ENCODE data around the gene MEIS1. TPM values are rescaled to one million over a fixed set of nuclear protein-coding genes. Genes with fewer than 3 reads are reported as not detected.

The MEIS1 gene
- total and polyA plus RNA-seq, 2 experiments from 2014 or later, result 115 to 121 TPM

GRCh38 chr2:66440708-66441497 is 6.0 kb downstream of the MEIS1 start:
- TF ChIP-seq CTCF (IDR thresholded peaks at IDR 0.05; ENCODE audit: low read depth, low read length), result no peak
- DNase-seq (ENCODE audit: low read depth in 1 of 2, low spot score in 1 of 2), result peak; percentile 62 to 80
- Histone ChIP-seq H3K36me3 (peaks cover 46% of the 10 kb centered on the region), H3K27ac (peak overlapping the region; percentile 99), H3K4me3 (peak overlapping the region; percentile 94), H3K27me3 (no peaks in the 10 kb centered on the region), H3K4me1 (ENCODE audit: low read depth) (peaks cover 31% of the 10 kb centered on the region), H3K9me3 (ENCODE audit: low read depth) (no peaks in the 10 kb centered on the region)

GRCh38 chr2:66441581-66442320 is 6.8 kb downstream of the MEIS1 start:
- Histone ChIP-seq H3K9me3 (ENCODE audit: low read depth) (no peaks in the 10 kb centered on the region), H3K36me3 (peaks cover 49% of the 10 kb centered on the region), H3K4me3 (peak overlapping the region; percentile 94), H3K27ac (peak overlapping the region; percentile 99), H3K27me3 (no peaks in the 10 kb centered on the region), H3K4me1 (ENCODE audit: low read depth) (peaks cover 31% of the 10 kb centered on the region)
- no peak for DNase-seq (ENCODE audit: low read depth in 1 of 2, low spot score in 1 of 2)
- no peak for TF ChIP-seq CTCF (IDR thresholded peaks at IDR 0.05; ENCODE audit: low read depth, low read length)

- Histone ChIP-seq H3K4me1 (ENCODE audit: low read depth) (peaks cover 39% of the 10 kb centered on the region), H3K36me3 (peaks cover 49% of the 10 kb centered on the region), H3K4me3 (peak overlapping the region; percentile 94), H3K27me3 (no peaks in the 10 kb centered on the region), H3K27ac (peak overlapping the region; percentile 99), H3K9me3 (ENCODE audit: low read depth) (no peaks in the 10 kb centered on the region)
- no peak for DNase-seq (ENCODE audit: low read depth in 1 of 2, low spot score in 1 of 2)
- no peak for TF ChIP-seq CTCF (IDR thresholded peaks at IDR 0.05; ENCODE audit: low read depth, low read length)
Measured at GRCh38 chr2:66442516-66443185, 7.7 kb downstream of the MEIS1 start.

- Histone ChIP-seq H3K36me3 (peaks cover 47% of the 10 kb centered on the region), H3K4me3 (peak overlapping the region; percentile 94), H3K27ac (peak overlapping the region; percentile 99), H3K9me3 (ENCODE audit: low read depth) (no peaks in the 10 kb centered on the region), H3K27me3 (no peaks in the 10 kb centered on the region), H3K4me1 (ENCODE audit: low read depth) (peaks cover 46% of the 10 kb centered on the region)
- DNase-seq (ENCODE audit: low read depth in 1 of 2, low spot score in 1 of 2), result no peak
- TF ChIP-seq CTCF (IDR thresholded peaks at IDR 0.05; ENCODE audit: low read depth, low read length), result no peak
Measured at GRCh38 chr2:66443186-66443978, 8.5 kb downstream of the MEIS1 start.
